IMR-90 (cell line): ENCODE results near the gene SLC9A1. TPM values are rescaled to one million over a fixed set of nuclear protein-coding genes. Genes with fewer than 3 reads are reported as not detected.

Source experiments
- ATAC-seq: fragments of 200-7000 bp; cut with Tn5 transposase; 2 replicates; pipeline ENCODE4 v1.9.1; 2020; ENCODE audit warnings: low read depth, mild to moderate bottlenecking, moderate library complexity
- BruUV-seq: library from RNA; stranded (reverse); fragments of 400-500 nt; replicated peaks from 2 replicates; lab custom pipeline; 2021; lab: Mats Ljungman, UMichigan
- CTCF ChIA-PET: fragments of 300-600 bp; formaldehyde crosslinking; extraction: SDS; loops from one replicate; lab custom pipeline; 2021; ENCODE audit warnings: antibody characterized with exemption; lab: Yijun Ruan, JAX
- POLR2A ChIA-PET: fragments of 300-600 bp; sonication (Branson Sonifier 250); formaldehyde crosslinking; loops from one replicate; lab custom pipeline; 2022; ENCODE audit warnings: antibody characterized with exemption; ENCODE audit not compliant: unreplicated experiment; lab: Charles Lee
- DNase-seq: peaks from one replicate; pipeline ENCODE4 v3.0.0; 2013
- H2AFZ ChIP-seq: replicated peaks from 2 replicates; pipeline ENCODE3; 2013; ENCODE audit warnings: low read length, mild to moderate bottlenecking; ENCODE audit not compliant: poor library complexity
- H2AK5ac ChIP-seq: 2 replicates; pipeline ENCODE4 v1.6.1; 2013; ENCODE audit warnings: low read depth, low read length, inconsistent platforms
- H2AK9ac ChIP-seq: replicated peaks from 2 replicates; pipeline ENCODE3; 2013; ENCODE audit warnings: mild to moderate bottlenecking, low read depth, low read length, moderate library complexity; ENCODE audit not compliant: poor library complexity
- H2BK120ac ChIP-seq: 2 replicates; pipeline ENCODE4 v1.6.1; 2013; ENCODE audit warnings: low read depth, low read length, inconsistent platforms
- H2BK15ac ChIP-seq: 3 replicates; pipeline ENCODE4 v1.6.1; 2013; ENCODE audit warnings: low read depth, low read length, inconsistent platforms
- H2BK20ac ChIP-seq: 2 replicates; pipeline ENCODE4 v1.6.1; 2013; ENCODE audit warnings: low read depth, mild to moderate bottlenecking, inconsistent platforms, low read length, moderate library complexity
- H2BK5ac ChIP-seq: 2 replicates; pipeline ENCODE4 v1.6.1; 2013; ENCODE audit warnings: mild to moderate bottlenecking, low read depth, low read length, inconsistent platforms; ENCODE audit not compliant: poor library complexity, severe bottlenecking
- H3K14ac ChIP-seq: replicated peaks from 2 replicates; pipeline ENCODE4 v1.6.1; 2013; ENCODE audit warnings: low read depth, low read length, inconsistent platforms
- H3K18ac ChIP-seq: 2 replicates; pipeline ENCODE4 v1.6.1; 2013; ENCODE audit warnings: low read depth, low read length, control low read depth
- H3K23ac ChIP-seq: 2 replicates; pipeline ENCODE4 v1.6.1; 2013; ENCODE audit warnings: low read depth, low read length, inconsistent platforms
- H3K27ac ChIP-seq: 2 replicates; pipeline ENCODE4 v1.5.1; 2013; ENCODE audit warnings: mild to moderate bottlenecking, control low read depth, low read length; ENCODE audit not compliant: insufficient read depth
- H3K27me3 ChIP-seq: 2 replicates; pipeline ENCODE4 v1.6.1; 2013; ENCODE audit warnings: low read length; ENCODE audit not compliant: control insufficient read depth, insufficient read depth
- H3K36me3 ChIP-seq: 2 replicates; pipeline ENCODE4 v1.6.1; 2013; ENCODE audit warnings: low read length, mixed read lengths; ENCODE audit not compliant: control insufficient read depth, insufficient read depth
- H3K4ac ChIP-seq: 2 replicates; pipeline ENCODE4 v1.6.1; 2013; ENCODE audit warnings: low read depth, low read length, inconsistent platforms
- H3K4me1 ChIP-seq: 2 replicates; pipeline ENCODE4 v1.6.1; 2013; ENCODE audit warnings: low read length, mixed read lengths; ENCODE audit not compliant: control insufficient read depth, insufficient read depth
- H3K4me2 ChIP-seq: 2 replicates; pipeline ENCODE4 v1.6.1; 2013; ENCODE audit warnings: low read depth, mild to moderate bottlenecking, control low read depth, low read length, moderate library complexity
- H3K4me3 ChIP-seq: 2 replicates; pipeline ENCODE4 v1.5.1; 2013; ENCODE audit warnings: low read depth, mild to moderate bottlenecking, control low read depth, low read length, moderate library complexity; ENCODE audit not compliant: insufficient read depth
- H3K56ac ChIP-seq: 2 replicates; pipeline ENCODE4 v1.6.1; 2013; ENCODE audit warnings: low read length, inconsistent platforms; ENCODE audit not compliant: insufficient read depth; ENCODE audit errors: extremely low read depth
- H3K79me1 ChIP-seq, 2 experiments: 2 replicates each; pipeline ENCODE4 v1.6.1; 2013; ENCODE audit warnings: low read length in 2 of 2, inconsistent platforms in 1 of 2, low read depth in 1 of 2
- H3K9ac ChIP-seq: 2 replicates; pipeline ENCODE4 v1.6.1; 2013; ENCODE audit warnings: low read depth, low read length, control low read depth
- H3K9me1 ChIP-seq: 2 replicates; pipeline ENCODE4 v1.6.1; 2013; ENCODE audit warnings: low read length, inconsistent platforms; ENCODE audit not compliant: insufficient read depth
- H3K9me3 ChIP-seq: 2 replicates; pipeline ENCODE4 v1.6.1; 2013; ENCODE audit warnings: low read length; ENCODE audit not compliant: control insufficient read depth, insufficient read depth
- H4K20me1 ChIP-seq: 2 replicates; pipeline ENCODE4 v1.6.1; 2013; ENCODE audit warnings: low read length, inconsistent platforms; ENCODE audit not compliant: insufficient read depth
- H4K5ac ChIP-seq: 2 replicates; pipeline ENCODE4 v1.6.1; 2013; ENCODE audit warnings: mild to moderate bottlenecking, low read depth, low read length, control low read depth
- H4K8ac ChIP-seq, 2 experiments: 2 replicates each; pipeline ENCODE4 v1.6.1; 2013; ENCODE audit warnings: low read depth in 2 of 2, low read length in 2 of 2, control low read depth in 1 of 2, inconsistent platforms in 1 of 2
- H4K91ac ChIP-seq: 2 replicates; pipeline ENCODE4 v1.6.1; 2013; ENCODE audit warnings: low read depth, low read length, inconsistent platforms; ENCODE audit not compliant: insufficient read depth
- POLR2A ChIP-seq: IDR thresholded peaks from 2 replicates; pipeline ENCODE4 v1.6.1; 2012; ENCODE audit warnings: mild to moderate bottlenecking, low read depth, low read length
- RFX5 ChIP-seq: IDR thresholded peaks from 2 replicates; pipeline ENCODE4 v1.8.0; 2012; ENCODE audit warnings: low read depth, mild to moderate bottlenecking, low read length, moderate library complexity
- WGBS, 2 experiments: methylation state at CpG; one replicate each; pipeline versions ENCODE4 v1.1.5 to v1.1.7; 2013; ENCODE audit warnings: missing lambda C conversion rate in 2 of 2; ENCODE audit not compliant: insufficient read length in 1 of 2; ENCODE audit errors: extremely low coverage in 2 of 2; 5-methylcytosine and 5-hydroxymethylcytosine counted together
- dilution Hi-C: fragments of 300-500 bp; cut with HindIII; formaldehyde crosslinking; loops from one replicate; pipeline ENCODE4 v1.14.3; 2018; ENCODE audit warnings: low sequenced_read_pairs; ENCODE audit not compliant: unreplicated experiment
- in situ Hi-C: fragments of 300-500 bp; cut with MboI; formaldehyde crosslinking; loops from 3 replicates; pipeline ENCODE4 v1.14.3; 2019; ENCODE audit warnings: low sequenced_read_pairs, inconsistent platforms, mixed read lengths
- intact Hi-C: fragments of 100-400 bp; cut with micrococcal nuclease; formaldehyde crosslinking; loops from 2 replicates; pipeline ENCODE4 v1.10.0; 2022
- polyA plus RNA-seq, 3 experiments: library from polyadenylated mRNA; depleted of rRNA; stranded (reverse); fragments of >200 nt; gene quantifications; 2 replicates each; pipeline ENCODE4 v1.2.3, GENCODE V29; 2012; ENCODE audit warnings: low replicate concordance in 1 of 3
- total RNA-seq: library from RNA; depleted of rRNA; stranded (reverse); fragments of >200 nt; gene quantifications from 2 replicates; pipeline ENCODE4 v1.2.3, GENCODE V29; 2012

The SLC9A1 gene
- total and polyA plus RNA-seq, 2 of the 4 experiments (the other 2 are of a cell fraction) = 2.0 to 21.2 TPM

DNA sequence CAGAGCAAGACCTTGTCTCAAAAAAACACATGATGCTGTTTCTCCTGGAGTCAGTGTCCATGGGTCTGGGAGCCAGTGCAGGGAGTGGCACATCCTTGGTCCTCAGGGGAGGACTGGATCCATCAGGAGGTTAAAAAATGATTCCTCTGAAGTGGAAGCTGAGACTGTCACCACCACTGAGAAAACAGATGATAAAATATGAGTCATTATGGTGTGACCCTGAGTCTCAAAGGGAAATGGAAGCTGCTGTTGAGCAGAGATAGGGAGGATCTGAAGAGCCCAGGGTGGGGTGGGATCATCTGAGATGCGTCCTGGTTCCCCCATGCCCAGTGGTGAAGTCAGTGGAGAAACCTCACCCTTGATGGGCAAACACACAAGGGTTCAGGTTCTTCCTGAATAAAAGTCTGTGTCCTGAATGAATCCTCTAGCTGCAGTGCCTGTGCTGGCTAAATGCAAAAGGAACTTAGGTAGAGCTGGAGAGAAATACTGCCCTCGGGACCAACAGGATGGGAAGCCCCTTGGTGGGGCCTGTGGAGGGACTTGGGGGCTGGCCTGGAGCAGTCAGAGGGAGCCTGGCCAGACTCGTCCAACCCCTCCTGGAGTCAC lies 80.6 kb downstream of the SLC9A1 start:
- ChIA-PET CTCF (no interaction called here), POLR2A (no interaction called here)
- Histone ChIP-seq H3K56ac (no peak overlapping the region), H3K27ac (no peak overlapping the region), H2BK20ac (no peak overlapping the region), H3K4ac (no peak overlapping the region), H3K23ac (no peak overlapping the region), H2AK9ac (no peak overlapping the region), H2AFZ (no peak overlapping the region), H3K4me3 (no peak overlapping the region), H4K8ac (no peak overlapping the region), H3K79me1 (no peaks in the 10 kb centered on the region), H3K4me1 (no peaks in the 10 kb centered on the region), H3K14ac (no peak overlapping the region), H3K9ac (no peak overlapping the region), H3K18ac (no peak overlapping the region), H3K36me3 (no peaks in the 10 kb centered on the region), H4K91ac (no peak overlapping the region), H2BK15ac (no peak overlapping the region), H3K4me2 (no peak overlapping the region), H2BK120ac (no peak overlapping the region), H2BK5ac (no peak overlapping the region), H2AK5ac (no peak overlapping the region), H4K5ac (no peak overlapping the region), H3K27me3 (peaks cover 16% of the 10 kb centered on the region), H4K20me1 (no peaks in the 10 kb centered on the region), H3K9me3 (no peaks in the 10 kb centered on the region; the same call in 1 of the 2 replicates), H3K9me1 (no peaks in the 10 kb centered on the region; the same call in 1 of the 2 replicates)
- ATAC-seq (no peak), DNase-seq (peak; percentile 12)
- intact Hi-C loops (no loop called here), dilution Hi-C loops (no loop called here), in situ Hi-C loops (no loop called here)
- WGBS, 2 experiments = no CpG with 5 or more reads among the region's 3 CpGs
- BruUV-seq = no TSS peak
- TF ChIP-seq POLR2A (no peak), RFX5 (no peak)
